GM21360 (cell line): ENCODE results near the gene TMIE.

Experiments used
- ATAC-seq: cut with Tn5 transposase; IDR thresholded peaks from one replicate; pipeline ENCODE4 v1.9.1; 2021; ENCODE audit warnings: mild to moderate bottlenecking, moderate library complexity; ENCODE audit not compliant: unreplicated experiment

The TMIE gene

GRCh38 chr3:46701181-46701939, at the start of gene TMIE:
TMIE (plus strand) TSS chr3:46701392; CDS start chr3:46701488, 96 bp downstream.
- no peak for ATAC-seq

DNA sequence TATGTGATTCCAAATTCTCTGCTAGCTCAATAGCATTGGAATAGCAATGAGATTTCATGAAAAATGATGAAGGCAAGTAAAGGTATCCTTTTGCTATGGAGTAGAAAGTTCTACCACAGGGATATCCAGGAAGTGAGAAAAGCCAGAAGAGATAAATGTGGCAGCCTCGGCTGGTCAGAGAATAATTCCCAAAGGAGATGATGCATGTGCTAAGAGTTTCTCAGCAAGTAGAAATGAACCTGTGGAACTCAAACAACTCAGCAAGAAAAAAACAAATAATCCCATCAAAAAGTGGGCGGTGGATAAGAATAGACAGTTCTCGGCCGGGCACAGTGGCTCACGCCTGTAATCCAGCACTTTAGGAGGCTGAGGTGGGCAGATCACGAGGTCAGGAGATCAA, 45.9 kb upstream of the TMIE start:
- ATAC-seq = no peak

- no peak for ATAC-seq
Measured at GRCh38 chr3:46656778-46657556, 44.2 kb upstream of the TMIE start.

GRCh38 chr3:46659285-46659684, 41.9 kb upstream of the TMIE start:
- no peak for ATAC-seq

GRCh38 chr3:46660003-46660402, 41.2 kb upstream of the TMIE start:
- ATAC-seq = no peak

DNA sequence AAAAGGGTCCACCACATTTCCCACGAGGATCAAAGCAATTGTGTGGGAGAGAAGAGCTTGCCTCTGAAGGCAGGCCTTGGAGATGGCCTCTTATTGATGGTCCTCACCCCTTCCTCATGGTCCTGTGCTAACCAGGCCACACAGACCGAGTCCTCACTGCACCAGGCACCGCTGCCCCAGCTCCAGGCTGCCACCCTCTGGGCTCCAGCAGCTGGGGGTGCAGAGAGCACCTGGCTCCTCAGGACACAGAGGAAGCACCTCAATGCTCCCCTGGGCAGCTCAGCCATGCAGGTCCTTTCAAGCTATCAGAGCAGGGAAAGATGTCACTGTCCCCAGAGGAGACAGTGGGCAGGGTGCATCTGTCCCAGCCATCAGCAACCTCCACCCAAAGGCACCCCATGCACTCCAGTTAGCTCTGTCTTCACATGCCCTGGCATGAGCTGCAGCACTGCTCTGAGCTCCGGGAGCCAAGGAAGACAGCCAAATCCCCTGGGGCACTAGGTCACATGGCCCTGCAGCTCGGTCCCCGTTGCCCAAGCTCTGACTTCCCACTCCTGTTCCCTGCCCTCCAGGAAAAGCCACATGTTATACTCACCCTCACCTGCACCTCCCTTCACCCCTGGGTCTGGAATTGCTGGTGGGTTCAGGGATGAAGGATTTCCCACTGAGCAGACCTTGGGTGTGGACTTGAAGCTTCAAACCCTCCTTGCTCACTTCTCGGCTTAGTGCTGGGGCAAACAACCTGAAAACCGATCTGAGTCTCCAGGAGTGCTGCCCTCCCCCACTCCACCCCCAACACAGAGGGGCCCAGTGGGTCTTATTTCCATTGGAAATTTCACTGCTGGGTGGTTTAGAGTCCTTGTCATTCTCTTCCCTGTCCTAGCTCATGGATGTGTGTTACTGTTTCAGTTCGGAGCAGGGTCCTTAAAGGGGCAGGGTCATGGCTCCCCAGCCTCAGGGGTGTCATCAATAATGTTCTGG, 40.4 kb upstream of the TMIE start:
- ATAC-seq = no peak

DNA sequence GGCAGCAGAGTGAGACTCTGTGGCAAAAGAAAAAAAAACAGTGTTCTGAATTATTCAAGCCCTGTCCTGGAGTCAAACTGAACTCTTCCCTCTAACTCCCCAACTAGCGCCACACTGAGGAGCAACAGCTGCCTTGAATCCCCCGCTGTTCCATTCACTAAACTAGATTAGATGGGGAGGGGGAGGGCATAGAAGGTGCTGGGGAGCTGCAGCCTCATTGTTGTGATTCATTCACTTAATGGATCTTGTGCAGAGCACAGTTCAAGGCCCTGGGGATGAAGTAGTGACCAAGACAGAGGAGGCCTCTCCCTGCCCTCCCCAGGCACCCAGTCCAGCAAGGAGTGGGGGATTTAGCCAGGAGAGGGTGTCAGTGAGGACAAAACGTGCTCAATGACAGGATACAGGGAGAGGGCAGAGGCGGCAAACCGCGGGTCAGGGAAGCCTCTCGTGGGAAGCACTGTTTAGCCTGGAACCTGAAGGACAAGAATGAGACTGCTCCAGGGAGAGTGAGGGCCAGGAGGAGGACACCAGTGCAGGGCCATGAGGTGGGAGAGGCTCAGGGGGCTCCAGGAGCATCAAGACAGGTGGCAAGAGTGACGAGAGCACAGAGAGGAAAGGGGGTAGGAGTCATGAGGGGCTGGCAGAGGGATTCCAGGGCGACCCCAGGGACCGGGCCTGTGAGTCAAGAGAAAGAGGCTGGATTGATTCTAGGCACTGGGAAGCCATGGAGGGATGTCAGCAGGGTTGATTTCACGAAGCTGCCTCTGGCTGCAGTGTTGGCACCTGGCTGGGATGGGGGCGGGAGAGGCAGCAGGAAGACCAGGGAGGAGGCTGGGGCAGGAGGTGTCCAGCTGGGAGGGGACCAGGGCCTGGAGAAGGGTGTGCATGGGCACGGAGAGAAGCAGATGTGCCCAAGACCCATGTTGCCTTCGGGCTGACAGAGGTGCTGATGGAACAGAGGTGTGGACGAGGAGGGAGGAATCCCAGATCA, 39.1 kb upstream of the TMIE start:
- ATAC-seq = no peak

GRCh38 chr3:46662771-46663551, 38.2 kb upstream of the TMIE start:
- ATAC-seq = no peak

DNA sequence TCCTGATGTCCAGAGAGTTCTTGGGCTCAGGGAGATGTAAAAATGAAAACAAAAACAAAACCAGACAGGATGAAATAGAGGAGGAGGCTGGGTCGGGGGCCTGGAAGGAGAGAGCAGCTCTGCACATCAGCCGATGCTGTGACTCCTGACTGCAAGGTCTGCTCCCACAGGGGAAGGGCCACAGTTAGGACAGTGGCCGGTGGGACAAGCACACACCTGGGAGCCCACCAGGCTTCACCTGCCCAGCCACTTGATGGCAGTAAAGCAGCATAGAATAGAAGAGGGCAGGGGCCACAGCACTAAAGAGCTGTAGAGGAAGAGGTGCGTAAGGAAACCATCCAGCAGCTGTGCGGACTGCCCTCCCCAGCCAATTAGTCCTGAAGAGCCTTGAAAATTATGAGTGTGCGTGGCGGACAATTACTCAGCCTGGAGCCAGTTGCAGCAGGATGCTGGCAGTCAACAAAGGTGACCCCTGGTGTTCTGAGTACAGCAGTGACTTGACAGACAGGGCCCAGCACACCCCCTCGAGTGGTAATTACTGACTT, 37.5 kb upstream of the TMIE start:
- ATAC-seq = no peak

GRCh38 chr3:46664188-46664970, 36.8 kb upstream of the TMIE start:
- no peak for ATAC-seq

DNA sequence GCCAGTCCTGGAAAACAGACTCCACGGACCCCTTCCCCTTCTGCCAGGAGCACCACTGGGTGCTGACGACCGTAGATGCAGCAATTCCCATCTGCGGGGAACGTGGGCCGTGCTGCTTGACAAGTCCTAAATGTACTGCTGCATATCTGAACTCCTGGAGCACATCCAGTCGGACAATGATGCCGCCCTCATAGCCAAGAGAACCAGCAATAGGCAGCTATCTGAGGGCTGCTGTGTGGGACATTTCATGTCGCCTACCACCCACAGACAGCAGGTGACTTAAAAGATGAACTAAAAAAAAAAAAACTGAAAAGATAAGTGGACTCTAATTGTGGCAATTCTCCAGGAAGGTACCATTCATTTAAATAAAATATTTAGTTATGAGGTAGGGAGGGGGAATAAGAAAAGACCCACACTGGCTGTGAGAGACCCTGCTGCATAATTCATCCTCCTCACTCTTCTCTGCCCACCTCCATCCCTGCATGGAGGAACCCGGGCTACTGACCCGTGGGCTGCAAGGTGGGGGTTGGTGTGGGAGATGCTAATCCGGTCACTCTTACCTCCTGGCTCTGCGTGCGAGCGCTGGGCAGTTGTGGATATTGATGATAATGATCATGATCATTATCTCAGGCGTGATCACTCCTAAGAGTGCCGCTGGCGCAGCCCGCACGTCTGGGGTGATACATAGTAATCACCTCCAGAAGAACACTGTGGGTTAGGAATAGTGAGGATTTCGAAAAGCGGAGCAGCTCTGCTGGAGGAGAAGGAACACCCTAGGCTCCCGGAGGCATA, 36.0 kb upstream of the TMIE start:
- no peak for ATAC-seq

GRCh38 chr3:46665763-46666452, 35.3 kb upstream of the TMIE start:
- no peak for ATAC-seq

- ATAC-seq = no peak
Measured at GRCh38 chr3:46666453-46666845, 34.7 kb upstream of the TMIE start.

DNA sequence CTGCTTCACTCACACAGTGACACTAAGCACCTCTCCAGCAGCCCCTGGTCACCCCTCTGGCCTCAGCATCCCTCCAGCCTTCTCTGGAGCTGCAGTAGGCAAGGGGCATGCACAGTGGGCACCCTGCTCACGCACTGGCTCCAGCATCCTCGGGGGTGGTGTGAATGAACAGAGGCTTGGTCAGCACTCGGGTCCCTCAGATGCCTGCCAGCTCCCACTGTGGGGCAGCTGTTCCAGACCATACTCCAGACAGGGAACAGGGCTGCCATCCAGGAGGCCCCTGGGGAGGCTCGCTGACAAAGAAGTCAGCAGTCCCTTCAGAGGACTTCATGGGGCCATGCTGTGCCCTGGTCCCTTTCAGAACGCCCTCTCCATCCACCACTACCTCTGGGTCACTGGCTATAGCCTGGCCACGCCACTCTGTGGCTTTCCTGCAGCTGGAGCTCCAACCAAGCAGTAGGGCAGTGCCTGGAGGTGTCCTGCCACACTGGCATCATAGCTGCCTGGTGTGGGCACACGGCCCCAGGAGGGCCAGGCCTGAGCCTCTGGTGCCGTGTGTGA, 34.1 kb upstream of the TMIE start:
- no peak for ATAC-seq

DNA sequence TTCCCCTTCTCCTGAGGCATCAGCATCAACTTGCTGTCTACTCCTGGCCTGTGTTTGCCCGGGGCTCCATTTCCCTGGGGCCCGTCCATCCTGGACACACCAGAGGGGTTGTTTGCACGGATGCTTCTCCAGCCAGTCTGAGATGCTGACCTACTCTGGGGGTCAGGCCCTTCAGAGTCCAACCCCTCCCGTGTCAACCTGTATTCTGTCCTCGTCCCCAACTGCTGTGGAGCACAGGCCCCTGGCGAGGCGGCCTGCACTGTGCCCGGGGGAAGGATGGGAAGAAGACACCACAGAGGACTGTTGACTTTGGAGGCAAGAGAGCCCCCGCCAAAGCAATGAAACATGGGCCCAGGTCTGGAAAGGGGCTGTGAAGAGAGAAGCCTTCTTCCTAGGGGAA, 33.5 kb upstream of the TMIE start:
- ATAC-seq = no peak

DNA sequence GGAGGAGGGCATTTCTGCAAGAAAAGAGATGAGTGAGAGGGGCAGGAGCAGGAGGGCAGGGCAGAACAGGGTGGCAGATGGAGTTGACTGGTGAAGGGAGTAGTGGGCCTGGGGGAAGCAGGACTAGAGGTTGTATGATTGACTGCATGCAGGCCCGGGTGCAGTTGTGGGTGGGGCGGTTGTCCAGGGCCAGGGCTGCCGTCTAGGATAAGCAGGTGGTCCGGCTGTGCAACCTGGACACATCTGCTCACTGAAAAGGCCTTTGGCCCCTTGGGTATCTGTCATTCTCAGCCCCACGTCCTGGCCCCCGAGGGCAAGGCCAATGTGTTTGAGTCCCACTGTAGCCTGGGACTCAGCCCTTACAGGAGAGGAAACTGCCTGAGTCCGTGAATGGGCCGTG, 33.1 kb upstream of the TMIE start:
- ATAC-seq = no peak
